HG03135 (cell line): ENCODE measurements around the gene ISG20.

ENCODE experiments used
- ATAC-seq: cut with Tn5 transposase; IDR thresholded peaks from one replicate; pipeline ENCODE4 v1.9.1; 2021; ENCODE audit warnings: mild to moderate bottlenecking, moderate library complexity; ENCODE audit not compliant: unreplicated experiment

ISG20 gene

GRCh38 chr15:88684345-88684744 is 45.5 kb downstream of the ISG20 start:
- no peak for ATAC-seq

DNA sequence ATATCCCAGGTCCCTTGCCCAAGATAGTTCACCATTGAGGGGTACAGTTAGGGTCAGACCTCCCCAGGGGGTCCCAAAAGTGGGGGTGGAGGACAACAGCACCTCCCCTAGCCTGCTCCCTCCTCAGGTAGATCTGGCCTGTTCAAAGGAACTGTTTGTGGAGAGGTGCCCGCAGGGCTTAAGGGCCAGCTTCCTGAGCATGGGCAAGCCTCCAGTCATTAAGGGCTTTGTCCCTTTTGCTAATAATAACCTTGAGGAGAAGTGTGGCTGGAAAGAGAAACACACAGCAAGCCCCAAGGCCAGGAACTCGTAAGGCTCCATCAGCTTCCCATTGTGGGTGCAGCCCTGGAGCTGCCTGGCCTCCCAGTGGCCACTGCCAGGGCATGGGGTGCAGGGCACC is 47.4 kb downstream of the ISG20 start:
- ATAC-seq = no peak

DNA sequence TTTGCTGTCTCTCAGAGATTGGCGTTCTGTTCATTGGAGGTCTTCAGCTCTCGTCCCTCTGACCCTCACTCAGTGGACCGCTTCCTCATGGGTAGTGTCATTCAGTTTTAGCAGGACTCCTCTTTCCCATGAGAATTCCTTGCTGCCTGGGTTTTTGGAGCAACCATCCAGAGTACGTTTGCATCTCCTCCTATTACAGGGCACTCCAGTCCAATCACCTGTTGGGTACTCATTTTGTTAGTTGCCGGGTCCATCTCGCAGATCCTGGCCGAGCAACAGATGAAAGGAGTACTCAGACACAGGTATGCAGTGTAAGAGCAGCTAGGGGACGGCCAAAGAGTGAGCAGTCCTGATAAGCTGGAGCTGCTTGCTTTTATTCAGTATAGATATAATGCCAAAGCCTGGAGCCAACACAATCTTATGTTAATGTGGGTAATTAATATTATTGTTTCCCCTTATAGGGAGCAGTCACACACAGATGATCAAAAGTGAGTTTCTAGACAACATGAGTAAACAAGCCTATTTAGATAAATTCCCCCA is 49.6 kb downstream of the ISG20 start:
- no peak for ATAC-seq

GRCh38 chr15:88690331-88690730 is 51.5 kb downstream of the ISG20 start:
- ATAC-seq = no peak

- ATAC-seq = no peak
Measured at GRCh38 chr15:88693191-88693590, 54.4 kb downstream of the ISG20 start.

GRCh38 chr15:88695101-88695500 is 56.3 kb downstream of the ISG20 start:
- no peak for ATAC-seq

- ATAC-seq = no peak
Measured at GRCh38 chr15:88695691-88696251, 57.0 kb downstream of the ISG20 start.

DNA sequence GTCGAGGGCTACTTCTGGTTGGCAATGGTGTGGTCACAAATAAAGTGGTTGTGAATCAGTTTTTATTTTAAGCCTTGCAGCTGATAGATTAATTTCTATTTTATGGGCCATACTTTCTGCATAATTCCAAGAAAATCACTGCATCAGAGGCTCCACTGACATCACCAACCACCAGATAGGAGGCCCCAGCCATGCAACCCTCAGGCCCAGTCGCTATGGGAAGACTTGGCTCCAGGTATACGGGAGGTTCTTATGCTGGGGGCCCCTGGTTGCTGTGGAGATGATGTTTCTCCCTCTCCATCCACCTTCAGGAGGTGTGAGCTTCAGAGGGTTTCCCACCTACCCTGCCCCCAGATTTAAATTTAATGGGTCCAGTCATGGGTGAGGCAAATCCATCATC is 57.4 kb downstream of the ISG20 start:
- no peak for ATAC-seq

DNA sequence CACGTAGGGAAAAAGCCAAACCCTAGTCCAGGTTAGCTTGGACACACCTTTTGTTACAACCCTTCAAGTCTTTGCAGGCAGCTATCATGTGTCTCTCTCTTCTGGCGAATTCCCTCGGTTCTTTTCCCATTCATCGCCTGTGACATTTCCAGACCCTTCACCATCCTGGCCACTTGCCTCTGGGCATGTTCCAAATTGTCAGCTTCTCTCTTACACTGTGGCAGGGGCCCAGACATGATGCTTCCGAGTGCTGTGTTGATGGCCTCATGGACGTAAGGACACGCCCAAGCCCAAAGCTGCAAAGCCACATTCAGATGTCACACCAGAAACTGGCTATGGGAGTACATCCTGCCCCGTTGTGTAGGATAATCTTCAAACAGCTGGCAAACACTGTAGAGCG is 58.5 kb downstream of the ISG20 start:
- no peak for ATAC-seq

- ATAC-seq = no peak
Measured at GRCh38 chr15:88699861-88700260, 61.0 kb downstream of the ISG20 start.

DNA sequence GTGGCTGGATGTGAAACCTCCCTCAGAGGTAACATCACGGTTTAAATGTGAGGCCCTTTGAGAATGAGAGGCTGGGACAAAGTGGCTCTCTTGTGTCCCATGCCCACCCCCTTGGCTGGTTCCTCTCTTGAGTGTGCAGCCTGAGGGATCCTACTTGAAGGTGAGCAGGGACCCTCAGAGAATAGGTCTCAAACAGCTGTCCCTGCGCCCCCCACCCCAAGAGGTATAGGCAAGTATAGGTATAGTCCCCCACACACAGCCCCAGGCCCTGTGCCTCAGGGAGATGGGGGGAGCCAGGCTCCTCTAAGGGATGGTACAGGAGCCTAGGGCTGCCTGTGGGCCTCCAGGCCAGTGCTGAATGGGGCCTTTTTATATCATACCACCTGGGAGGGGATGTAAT is 61.9 kb downstream of the ISG20 start:
- no peak for ATAC-seq

- no peak for ATAC-seq
Measured at GRCh38 chr15:88701561-88702095, 62.8 kb downstream of the ISG20 start.

DNA sequence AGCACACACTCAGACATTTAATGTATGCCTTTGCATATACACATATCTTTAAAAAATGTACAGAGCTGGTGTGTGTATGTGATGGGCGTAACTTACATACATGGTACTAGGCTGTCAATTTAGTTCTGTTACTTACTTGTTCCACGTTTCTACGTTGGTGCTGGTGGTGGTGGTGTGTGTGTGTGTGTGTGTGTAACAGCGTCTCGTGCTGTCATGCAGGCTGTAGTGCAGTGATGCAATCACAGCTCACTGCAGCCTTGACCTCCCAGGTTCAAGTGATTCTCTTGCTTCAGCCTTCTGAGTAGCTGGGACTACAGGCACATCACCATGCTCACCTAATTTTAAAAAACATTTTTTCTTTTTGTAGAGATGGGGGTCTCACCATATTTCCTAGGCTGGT is 64.2 kb downstream of the ISG20 start:
- ATAC-seq = no peak

- ATAC-seq = no peak
Measured at GRCh38 chr15:88703533-88703932, 64.7 kb downstream of the ISG20 start.

GRCh38 chr15:88704791-88705768 is 66.3 kb downstream of the ISG20 start:
- no peak for ATAC-seq

- no peak for ATAC-seq
Measured at GRCh38 chr15:88705769-88706165, 67.0 kb downstream of the ISG20 start.
